ENCODE measurements around the gene PWWP2B. TPM values are rescaled to one million over a fixed set of nuclear protein-coding genes. Genes with fewer than 3 reads are reported as not detected.

PWWP2B gene
- polyA plus RNA-seq, 1 donor: 5.4 TPM

GRCh38 chr10:132362151-132362611, 34.8 kb upstream of the PWWP2B start:
- no peak for DNase-seq

GRCh38 chr10:132363376-132363775, 33.6 kb upstream of the PWWP2B start:
- no peak for DNase-seq

GRCh38 chr10:132363921-132364593, 32.9 kb upstream of the PWWP2B start:
- DNase-seq: no peak

- DNase-seq: no peak
These were observed 32.4 kb upstream of the PWWP2B start for GRCh38 chr10:132364594-132364970.

GRCh38 chr10:132365102-132365501, 31.9 kb upstream of the PWWP2B start:
- no peak for DNase-seq

GRCh38 chr10:132366006-132366405, 31.0 kb upstream of the PWWP2B start:
- no peak for DNase-seq

GRCh38 chr10:132366499-132366898, 30.5 kb upstream of the PWWP2B start:
- no peak for DNase-seq

GRCh38 chr10:132368391-132368790, 28.6 kb upstream of the PWWP2B start:
- DNase-seq: no peak

GRCh38 chr10:132368881-132369635, 27.9 kb upstream of the PWWP2B start:
- DNase-seq: no peak

- DNase-seq: no peak
These were observed 27.3 kb upstream of the PWWP2B start for GRCh38 chr10:132369636-132370185.

- DNase-seq: no peak
These were observed 26.3 kb upstream of the PWWP2B start for GRCh38 chr10:132370426-132371340.

- DNase-seq: no peak
These were observed 25.3 kb upstream of the PWWP2B start for GRCh38 chr10:132371641-132372081.

GRCh38 chr10:132372516-132373095, 24.4 kb upstream of the PWWP2B start:
- DNase-seq: no peak

- DNase-seq: no peak
These were observed 23.6 kb upstream of the PWWP2B start for GRCh38 chr10:132373241-132373955.

- no peak for DNase-seq
These were observed 22.8 kb upstream of the PWWP2B start for GRCh38 chr10:132374176-132374575.

GRCh38 chr10:132374612-132375011, 22.4 kb upstream of the PWWP2B start:
- no peak for DNase-seq

- no peak for DNase-seq
These were observed 21.7 kb upstream of the PWWP2B start for GRCh38 chr10:132375116-132375794.

GRCh38 chr10:132375795-132376297, 21.2 kb upstream of the PWWP2B start:
- no peak for DNase-seq

GRCh38 chr10:132376394-132376851, 20.6 kb upstream of the PWWP2B start:
- no peak for DNase-seq

- DNase-seq: no peak
These were observed 19.7 kb upstream of the PWWP2B start for GRCh38 chr10:132377326-132377725.

All from left kidney (tissue), 2 donors.